Adrenal gland (tissue), 12 donors: ENCODE results near the gene ARHGEF17. TPM values are rescaled to one million over a fixed set of nuclear protein-coding genes. Genes with fewer than 3 reads are reported as not detected.
A peak's percentile ranks its signal among the peaks of the same experiment; 100 is the strongest.

Source experiments
- DNase-seq, 7 donors: peaks; one replicate each; pipeline ENCODE4 v3.0.0-alpha.2; 2019 to 2020
- H3K27ac ChIP-seq, 5 donors: fragments of 200-600 bp; sonication (generic) in 4 of 5; 1 replicate in 3 of 5; 2 replicates in 2 of 5; pipeline versions ENCODE4 v1.5.1 to v1.8.0; 2016 to 2020; ENCODE audit warnings: mild to moderate bottlenecking in 1 of 5
- H3K27me3 ChIP-seq: fragments of 200-600 bp; 2 replicates; pipeline ENCODE4 v1.8.0; 2021
- H3K36me3 ChIP-seq, 2 donors: fragments of 200-600 bp; replicated peaks in 1 of 2; 1 replicate in 1 of 2; 2 replicates in 1 of 2; pipeline versions ENCODE4 v1.5.1 to v1.8.0; 2018 to 2022
- H3K4me1 ChIP-seq, 2 donors: fragments of 200-600 bp; replicated peaks in 1 of 2; 1 replicate in 1 of 2; 2 replicates in 1 of 2; pipeline versions ENCODE4 v1.5.1 to v1.8.0; 2018 to 2021
- H3K4me3 ChIP-seq, 4 donors: fragments of 200-600 bp; sonication (generic) in 3 of 4; one replicate each; pipeline ENCODE4 v1.5.1; 2016 to 2018
- H3K9me3 ChIP-seq, 3 donors: fragments of 200-600 bp; sonication (generic) in 1 of 3; replicated peaks in 1 of 3; 1 replicate in 2 of 3; 2 replicates in 1 of 3; pipeline versions ENCODE4 v1.5.1 to v1.8.0; 2016 to 2021
- POLR2A ChIP-seq, 2 donors: fragments of 450-650 bp; IDR thresholded peaks; one replicate each; pipeline ENCODE4 v1.6.1; 2017; ENCODE audit warnings: antibody characterized with exemption in 2 of 2, mild to moderate bottlenecking in 2 of 2, moderate library complexity in 1 of 2
- WGBS, 4 donors: extraction: QIAGEN DNeasy Blood & Tissue Kit in 2 of 4; methylation state at CpG; one replicate each; pipeline versions ENCODE4 v1.1.5 to v1.1.7; 2013 to 2017; 5-methylcytosine and 5-hydroxymethylcytosine counted together
- intact Hi-C, 2 donors: fragments of 100-400 bp; cut with DNase I; formaldehyde crosslinking; loops; one replicate each; pipeline versions ENCODE4 v1.14.1 to v1.15.0; 2022 to 2023
- polyA plus RNA-seq, 3 donors: library from polyadenylated mRNA; stranded (reverse); fragments of 200-250 nt in 2 of 3; fragments of 350-450 nt in 1 of 3; fragmentation: Illumina TruSeq in 1 of 3; extraction: RNeasy Lipid Tissue Mini Kit (QIAGEN cat#74804) in 1 of 3; gene quantifications; one replicate each; pipeline ENCODE4 v1.2.3, GENCODE V29; 2013 to 2014
- total RNA-seq, 9 donors: library from RNA; depleted of rRNA in 4 of 9; stranded (reverse); fragments of >200 nt in 4 of 9; fragments of 120-200 nt in 1 of 9; fragmentation: NEBNext Ultra II Directional in 1 of 9; extraction: Animal tissue kit (Norgen Biotek cat#: 25700) in 1 of 9; gene quantifications; one replicate each; pipeline versions ENCODE4 v1.1.0 to v1.2.4, GENCODE V29; 2013 to 2023
- TF ChIP-seq, protein P1 (sequence below), 6 experiments: fragments of 450-650 bp in 4 of 6; fragments of 200-600 bp in 2 of 6; sonication (generic) in 1 of 6; IDR thresholded peaks; 1 replicate in 5 of 6; 2 replicates in 1 of 6; pipeline versions ENCODE4 v1.5.1 to v1.8.0; 2016 to 2021; ENCODE audit warnings: antibody characterized with exemption in 6 of 6, mild to moderate bottlenecking in 2 of 6, moderate library complexity in 1 of 6
- donor health status: healthy with polysubstance abuse.
- donor health status: Bipolar disorder and iron deficiency.
- donor health status: DM: yes; HTN: yes; CAD: no.
- donor health status: DM: no; HTN: no; CAD: no.
- donor health status: DM: no; HTN: no; CAD: no.
- donor health status: DM: yes; HTN: yes; CAD: no.

ARHGEF17 gene
- total and polyA plus RNA-seq, 12 donors, result 8.1 to 48.2 (median 20.4) TPM

DNA sequence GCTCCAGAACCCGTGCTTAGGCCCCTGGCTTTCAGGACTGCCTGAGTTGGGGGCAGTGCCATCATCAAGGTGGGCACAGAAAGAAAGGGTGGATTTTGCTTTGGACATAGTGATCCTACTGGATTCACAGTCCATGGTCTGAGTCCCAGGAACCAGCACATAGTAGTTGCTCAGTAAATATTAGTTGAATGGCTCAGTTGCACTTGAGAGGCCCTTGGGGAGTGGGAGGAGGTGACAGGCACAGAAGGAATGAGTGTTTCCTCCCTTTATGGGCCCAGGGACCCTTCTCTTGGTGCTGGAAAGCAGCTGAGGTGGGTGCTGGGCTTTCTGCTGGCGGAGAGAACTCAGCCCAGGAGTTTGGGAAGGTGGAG is 16.6 kb downstream of the ARHGEF17 start:
- no peak overlapping the region for H3K4me3 ChIP-seq
- intact Hi-C loops, result no loop called here
- peaks cover 6 to 42% of the 10 kb centered on the region in 2 donors for H3K4me1 ChIP-seq
- 79 to 100% (median 90%) methylated on average over 2 of the region's 2 CpGs for WGBS, 4 donors
- no peak for DNase-seq
- no peaks in the 10 kb centered on the region for H3K9me3 ChIP-seq
- H3K27me3 ChIP-seq, result no peaks in the 10 kb centered on the region
- no peaks in the 10 kb centered on the region for H3K36me3 ChIP-seq
- TF ChIP-seq, protein P1, sequence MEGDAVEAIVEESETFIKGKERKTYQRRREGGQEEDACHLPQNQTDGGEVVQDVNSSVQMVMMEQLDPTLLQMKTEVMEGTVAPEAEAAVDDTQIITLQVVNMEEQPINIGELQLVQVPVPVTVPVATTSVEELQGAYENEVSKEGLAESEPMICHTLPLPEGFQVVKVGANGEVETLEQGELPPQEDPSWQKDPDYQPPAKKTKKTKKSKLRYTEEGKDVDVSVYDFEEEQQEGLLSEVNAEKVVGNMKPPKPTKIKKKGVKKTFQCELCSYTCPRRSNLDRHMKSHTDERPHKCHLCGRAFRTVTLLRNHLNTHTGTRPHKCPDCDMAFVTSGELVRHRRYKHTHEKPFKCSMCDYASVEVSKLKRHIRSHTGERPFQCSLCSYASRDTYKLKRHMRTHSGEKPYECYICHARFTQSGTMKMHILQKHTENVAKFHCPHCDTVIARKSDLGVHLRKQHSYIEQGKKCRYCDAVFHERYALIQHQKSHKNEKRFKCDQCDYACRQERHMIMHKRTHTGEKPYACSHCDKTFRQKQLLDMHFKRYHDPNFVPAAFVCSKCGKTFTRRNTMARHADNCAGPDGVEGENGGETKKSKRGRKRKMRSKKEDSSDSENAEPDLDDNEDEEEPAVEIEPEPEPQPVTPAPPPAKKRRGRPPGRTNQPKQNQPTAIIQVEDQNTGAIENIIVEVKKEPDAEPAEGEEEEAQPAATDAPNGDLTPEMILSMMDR (IDR thresholded peaks at IDR 0.05), result no peak
- no peak for TF ChIP-seq POLR2A (IDR thresholded peaks at IDR 0.05)
- H3K27ac ChIP-seq, result peak overlapping the region in 3 of 5 donors; percentile 72 to 90 (median 74)

DNA sequence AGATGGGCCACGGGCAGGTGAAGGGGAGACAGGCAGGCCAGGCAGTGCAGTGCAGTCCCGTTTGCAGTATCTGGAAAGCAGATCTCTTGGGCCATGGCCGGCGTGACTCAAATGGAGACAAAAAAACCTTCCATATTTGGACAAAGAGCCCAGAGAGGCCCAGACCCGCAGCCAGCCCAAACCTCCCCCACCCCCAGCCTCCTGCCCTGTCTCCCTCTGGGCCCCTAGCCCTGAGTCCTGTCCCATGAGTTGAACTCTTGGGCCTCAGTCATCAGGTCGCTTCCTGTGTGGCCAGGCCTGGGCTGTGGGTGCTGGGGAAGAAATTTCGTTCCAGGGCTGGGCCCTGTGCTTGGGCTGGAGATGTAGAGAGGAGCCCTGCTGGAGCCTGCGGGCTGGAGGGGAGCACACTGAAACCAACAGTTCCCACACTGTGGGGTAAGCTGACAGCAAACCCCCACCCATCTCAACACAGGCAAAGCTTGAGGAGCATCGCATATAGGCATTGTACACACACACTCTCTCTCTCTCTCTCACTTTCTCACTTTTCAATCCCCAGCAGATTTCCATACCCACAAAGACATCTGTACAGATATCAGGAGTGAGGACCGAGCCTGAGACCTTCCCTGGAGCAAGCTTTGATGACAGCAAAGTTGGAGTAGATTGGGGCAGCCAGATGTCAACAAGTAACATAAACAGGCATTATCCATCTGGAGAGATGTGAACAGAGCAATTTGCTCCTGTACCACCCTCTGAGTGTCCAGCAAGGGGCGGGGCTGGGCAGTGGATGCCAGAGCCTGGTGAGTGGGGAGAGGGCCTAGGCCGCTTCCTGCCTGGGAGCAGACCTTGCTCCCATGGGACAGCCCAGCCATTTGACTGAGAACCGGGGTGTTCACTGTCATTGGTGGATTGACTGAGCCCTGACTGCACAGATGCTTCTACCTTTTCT is 17.2 kb downstream of the ARHGEF17 start:
- H3K36me3 ChIP-seq, result no peaks in the 10 kb centered on the region
- no peaks in the 10 kb centered on the region for H3K9me3 ChIP-seq
- TF ChIP-seq, protein P1 (IDR thresholded peaks at IDR 0.05), result no peak
- TF ChIP-seq POLR2A (IDR thresholded peaks at IDR 0.05), result no peak
- H3K4me1 ChIP-seq, result peaks cover 6 to 49% of the 10 kb centered on the region in 2 donors
- peak overlapping the region in 3 of 5 donors; percentile 72 to 90 (median 74) for H3K27ac ChIP-seq
- no peak overlapping the region for H3K4me3 ChIP-seq
- whole genome bisulfite sequencing, 4 donors, result 76 to 82% (median 78%) methylated on average over 10 to 13 of the region's 13 CpGs
- H3K27me3 ChIP-seq, result no peaks in the 10 kb centered on the region
- no peak for DNase-seq
- intact Hi-C loops, result no loop called here

DNA sequence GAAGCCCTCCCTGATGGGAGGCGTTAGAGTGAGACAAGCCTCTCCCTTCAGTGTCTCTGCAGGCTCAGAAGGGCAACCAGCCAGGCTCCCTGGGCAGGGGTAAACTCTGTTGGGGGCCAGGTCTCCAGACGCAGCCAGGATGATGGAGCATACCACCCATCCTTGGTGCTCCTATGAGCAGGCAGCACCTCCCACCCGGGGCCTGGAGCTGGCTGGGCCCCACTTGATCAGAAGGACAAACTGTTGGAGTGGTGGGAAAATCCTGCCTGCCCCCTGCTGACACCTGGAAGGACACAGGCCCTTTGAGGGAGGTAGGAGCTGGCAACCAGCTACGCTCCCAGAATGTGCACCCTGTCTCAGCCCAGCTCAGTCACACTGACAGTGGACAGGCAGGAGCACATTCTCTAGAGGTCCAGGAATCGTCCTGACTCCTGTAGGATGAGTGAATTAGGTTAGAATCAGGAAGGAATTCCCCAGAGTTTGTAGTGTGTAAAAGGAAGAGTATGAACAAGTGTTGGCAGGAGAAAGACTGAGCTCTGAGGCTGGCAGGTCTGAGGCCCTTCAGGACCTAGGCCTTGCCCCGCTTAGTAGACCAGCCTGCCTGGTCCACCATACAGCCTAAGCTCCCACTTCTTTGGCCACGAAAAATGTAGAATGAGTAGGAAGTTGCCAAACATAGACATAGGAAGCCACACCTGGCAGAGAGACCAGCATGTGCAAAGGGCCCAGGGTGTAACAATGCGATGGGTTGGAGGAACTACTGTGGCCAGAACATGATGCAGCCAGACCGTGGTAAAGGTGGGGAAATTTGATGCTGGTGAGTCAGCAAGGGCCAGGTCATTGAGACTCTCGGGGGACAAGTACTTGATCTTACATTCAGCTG is 19.1 kb downstream of the ARHGEF17 start:
- no peaks in the 10 kb centered on the region for H3K27me3 ChIP-seq
- no peak for DNase-seq
- H3K4me3 ChIP-seq, result no peak overlapping the region
- H3K36me3 ChIP-seq, result no peaks in the 10 kb centered on the region
- no peaks in the 10 kb centered on the region for H3K9me3 ChIP-seq
- TF ChIP-seq, protein P1 (IDR thresholded peaks at IDR 0.05), result no peak
- no peak for TF ChIP-seq POLR2A (IDR thresholded peaks at IDR 0.05)
- peaks cover 6 to 42% of the 10 kb centered on the region in 2 donors for H3K4me1 ChIP-seq
- intact Hi-C loops, result no loop called here
- 66 to 76% (median 74%) methylated on average over 9 to 10 of the region's 10 CpGs for WGBS, 4 donors
- peak overlapping the region in 2 of 5 donors; percentile 15 to 59 for H3K27ac ChIP-seq

DNA sequence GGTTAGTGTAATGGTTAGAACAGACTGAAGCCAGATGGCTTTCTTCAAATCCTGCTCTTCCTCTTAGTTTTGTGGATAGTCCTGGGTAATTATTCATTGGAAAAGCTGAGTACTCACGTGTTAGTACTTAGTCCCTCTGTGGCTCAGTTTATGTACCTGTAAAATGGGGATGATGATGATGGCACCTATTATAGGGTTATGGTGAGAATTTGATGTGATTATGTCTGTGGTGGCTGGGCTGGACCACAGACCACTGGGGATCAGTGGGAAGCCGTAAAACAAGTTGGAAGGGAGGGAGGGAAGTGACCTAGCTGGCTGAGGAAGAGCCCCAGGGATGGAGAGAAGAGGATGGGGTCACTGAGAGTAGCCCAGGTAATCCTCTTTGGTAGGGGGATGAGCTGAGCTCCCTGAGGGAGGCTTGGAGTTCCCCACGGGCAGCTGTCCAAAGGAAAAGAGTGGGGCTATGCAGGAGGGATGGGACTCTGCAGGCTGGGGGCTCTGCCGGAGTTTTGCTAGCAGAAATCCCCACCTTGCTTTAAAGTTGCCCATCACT is 19.8 kb downstream of the ARHGEF17 start:
- H3K9me3 ChIP-seq, result no peaks in the 10 kb centered on the region
- H3K27me3 ChIP-seq, result no peaks in the 10 kb centered on the region
- DNase-seq, result no peak
- intact Hi-C loops, result no loop called here
- TF ChIP-seq, protein P1 (IDR thresholded peaks at IDR 0.05), result no peak
- TF ChIP-seq POLR2A (IDR thresholded peaks at IDR 0.05), result no peak
- WGBS, 4 donors, result 63 to 82% (median 69%) methylated on average over 3 to 4 of the region's 4 CpGs
- H3K4me1 ChIP-seq, result peaks cover 6 to 35% of the 10 kb centered on the region in 2 donors
- no peaks in the 10 kb centered on the region for H3K36me3 ChIP-seq
- no peak overlapping the region for H3K4me3 ChIP-seq
- peak overlapping the region in 2 of 5 donors; percentile 12 to 59 for H3K27ac ChIP-seq
